Measurements from ENCODE around the gene C1orf52.

C1orf52 gene

DNA sequence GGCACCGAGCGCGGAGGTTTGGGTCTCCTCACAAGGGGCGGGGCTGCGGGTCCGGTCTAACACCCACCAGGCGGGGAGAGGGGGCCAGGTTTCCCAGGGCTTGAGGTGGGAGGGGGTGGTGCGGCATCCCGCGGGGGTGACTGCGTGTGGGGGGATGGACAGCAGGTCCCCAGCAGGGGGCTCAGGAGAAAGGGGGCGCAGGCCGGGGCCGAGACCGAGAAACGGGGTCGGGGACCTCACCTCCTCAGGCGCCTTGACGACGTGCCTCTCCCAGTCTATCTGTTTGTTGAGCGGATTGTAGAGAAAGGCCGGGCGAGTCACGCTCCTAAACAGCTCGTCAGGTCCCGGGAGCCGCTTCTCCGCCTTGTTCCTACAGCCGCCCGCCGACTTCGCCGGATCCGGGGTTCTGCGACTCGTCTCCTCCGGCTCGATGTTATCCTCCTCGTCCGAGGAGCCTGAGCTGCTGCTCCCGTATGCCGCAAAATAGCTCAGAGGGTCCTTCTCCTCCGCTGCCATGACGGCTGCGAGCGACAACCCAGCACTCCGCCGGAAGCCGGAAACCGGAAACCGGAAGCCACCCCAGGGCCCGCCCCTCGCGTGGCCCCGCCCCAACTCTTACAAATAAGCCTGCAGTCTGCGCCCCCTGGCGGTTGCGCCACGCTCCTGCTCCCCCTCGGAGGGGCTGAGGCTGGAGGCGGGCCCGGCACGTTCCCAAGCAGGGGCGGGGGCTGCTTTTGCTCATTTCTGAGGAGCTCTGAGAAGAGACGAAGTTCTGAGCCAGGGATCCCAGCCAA is at the start of gene C1orf52:
Gene C1orf52, minus strand, starts transcription at position 545 of the 794 bp plus-strand sequence. Its CDS starts 29 bp downstream, at position 516.
- TF ChIP-seq, protein P1, sequence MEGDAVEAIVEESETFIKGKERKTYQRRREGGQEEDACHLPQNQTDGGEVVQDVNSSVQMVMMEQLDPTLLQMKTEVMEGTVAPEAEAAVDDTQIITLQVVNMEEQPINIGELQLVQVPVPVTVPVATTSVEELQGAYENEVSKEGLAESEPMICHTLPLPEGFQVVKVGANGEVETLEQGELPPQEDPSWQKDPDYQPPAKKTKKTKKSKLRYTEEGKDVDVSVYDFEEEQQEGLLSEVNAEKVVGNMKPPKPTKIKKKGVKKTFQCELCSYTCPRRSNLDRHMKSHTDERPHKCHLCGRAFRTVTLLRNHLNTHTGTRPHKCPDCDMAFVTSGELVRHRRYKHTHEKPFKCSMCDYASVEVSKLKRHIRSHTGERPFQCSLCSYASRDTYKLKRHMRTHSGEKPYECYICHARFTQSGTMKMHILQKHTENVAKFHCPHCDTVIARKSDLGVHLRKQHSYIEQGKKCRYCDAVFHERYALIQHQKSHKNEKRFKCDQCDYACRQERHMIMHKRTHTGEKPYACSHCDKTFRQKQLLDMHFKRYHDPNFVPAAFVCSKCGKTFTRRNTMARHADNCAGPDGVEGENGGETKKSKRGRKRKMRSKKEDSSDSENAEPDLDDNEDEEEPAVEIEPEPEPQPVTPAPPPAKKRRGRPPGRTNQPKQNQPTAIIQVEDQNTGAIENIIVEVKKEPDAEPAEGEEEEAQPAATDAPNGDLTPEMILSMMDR (IDR thresholded peaks at IDR 0.05; ENCODE audit: control insufficient read depth, extremely low read depth, insufficient read depth): peak; percentile 97
- H3K4me3 ChIP-seq (ENCODE audit: low read depth, low read length): peak within 1 kb of the TSS; percentile 99
- no peak for DNase-seq (ENCODE audit: low read depth)

DNA sequence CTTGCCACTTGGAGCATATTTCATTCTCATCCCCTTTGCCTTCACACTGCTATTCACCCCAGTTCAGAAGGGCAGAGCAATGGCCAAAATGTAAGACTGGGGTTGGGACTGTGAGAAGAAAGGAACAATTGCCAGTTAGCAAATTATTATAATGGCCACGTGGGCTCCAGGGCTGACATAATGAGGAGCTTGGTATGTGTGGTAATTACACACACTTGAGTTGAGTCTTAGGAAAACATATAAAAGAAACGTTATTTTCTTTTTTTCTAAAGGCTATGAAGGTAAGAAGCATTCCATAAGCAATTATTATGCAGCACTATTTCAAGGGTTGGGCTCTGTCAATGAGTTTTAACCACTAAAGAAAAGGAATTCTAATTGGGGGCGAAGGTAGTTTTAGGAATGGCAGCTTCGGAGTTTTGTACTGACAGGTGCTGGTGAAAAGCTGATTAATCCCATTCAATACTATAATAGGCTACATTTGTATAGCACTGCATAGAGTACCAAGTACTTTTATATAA is 49.4 kb upstream of the C1orf52 start:
- H3K4me3 ChIP-seq (ENCODE audit: low read depth, low read length): no peak overlapping the region
- TF ChIP-seq, protein P1 (IDR thresholded peaks at IDR 0.05; ENCODE audit: control insufficient read depth, extremely low read depth, insufficient read depth): no peak

DNA sequence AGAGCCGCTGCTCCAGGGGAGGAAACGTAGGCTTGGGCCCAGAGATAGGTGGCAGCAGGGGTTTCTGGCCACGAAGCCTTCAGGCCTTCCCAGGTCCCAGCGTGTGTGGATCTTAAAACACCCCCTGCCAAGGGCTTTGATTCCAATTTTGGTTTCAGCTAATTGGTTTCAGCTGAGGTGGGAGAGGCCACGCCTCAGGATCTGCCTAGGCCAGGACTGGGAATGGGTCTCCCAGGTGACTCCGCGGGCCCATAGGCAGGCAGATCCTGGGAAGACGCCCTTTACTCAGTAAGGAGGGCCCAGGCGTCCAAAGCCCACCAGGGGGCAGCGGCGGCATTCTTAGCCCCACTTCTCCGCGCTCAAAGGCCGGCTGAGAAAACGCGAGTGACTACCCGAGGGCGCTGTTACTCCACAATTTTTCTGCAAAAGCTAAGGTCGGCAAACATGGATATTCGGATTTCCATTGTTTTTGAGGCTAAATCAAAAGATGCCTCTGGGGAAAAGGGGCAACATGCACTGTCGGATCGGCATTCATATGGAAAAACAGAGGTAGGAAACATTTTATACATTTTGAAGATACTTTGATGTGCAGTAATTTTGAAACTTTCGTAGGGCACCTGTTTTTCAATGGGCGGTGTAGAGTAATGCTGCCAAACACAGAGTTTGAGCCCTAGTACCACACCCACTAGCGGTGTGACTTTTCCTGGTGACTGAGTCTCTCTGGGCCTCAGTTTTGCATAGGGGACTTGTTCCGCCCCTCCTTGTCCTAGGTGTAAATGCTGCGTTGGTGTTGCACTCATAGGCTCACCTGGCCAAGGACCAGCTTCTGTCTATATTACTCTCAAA is 48.7 kb upstream of the C1orf52 start:
- no peak overlapping the region for H3K4me3 ChIP-seq (ENCODE audit: low read depth, low read length)
- peak; percentile 36 for DNase-seq (ENCODE audit: low read depth)
- TF ChIP-seq, protein P1 (IDR thresholded peaks at IDR 0.05; ENCODE audit: control insufficient read depth, extremely low read depth, insufficient read depth): peak; percentile 99

More for the DNA sequence above, 49.4 kb upstream of the C1orf52 start:
- no peak for DNase-seq (ENCODE audit: low read depth)

DNA sequence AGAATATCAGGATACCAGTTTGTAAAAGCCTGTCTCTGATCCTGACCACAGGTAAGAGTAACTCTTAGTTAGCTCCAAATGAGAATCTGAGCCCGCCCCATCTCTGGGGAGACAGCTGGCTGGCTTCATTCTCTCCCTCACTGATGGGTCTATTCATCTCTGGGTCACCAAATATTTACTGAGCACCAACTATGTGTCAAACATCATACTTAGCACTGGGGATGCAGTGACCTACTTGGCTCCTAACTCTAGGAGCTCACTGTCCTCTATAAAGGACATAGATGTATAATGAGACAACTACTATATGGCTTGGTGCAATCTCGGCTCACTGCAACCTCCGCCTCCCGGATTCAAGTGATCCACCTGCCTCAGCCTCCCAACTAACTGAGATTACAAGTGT is 46.8 kb upstream of the C1orf52 start:
- TF ChIP-seq, protein P1 (IDR thresholded peaks at IDR 0.05; ENCODE audit: control insufficient read depth, extremely low read depth, insufficient read depth): no peak
- DNase-seq (ENCODE audit: low read depth): no peak
- no peak overlapping the region for H3K4me3 ChIP-seq (ENCODE audit: low read depth, low read length)

DNA sequence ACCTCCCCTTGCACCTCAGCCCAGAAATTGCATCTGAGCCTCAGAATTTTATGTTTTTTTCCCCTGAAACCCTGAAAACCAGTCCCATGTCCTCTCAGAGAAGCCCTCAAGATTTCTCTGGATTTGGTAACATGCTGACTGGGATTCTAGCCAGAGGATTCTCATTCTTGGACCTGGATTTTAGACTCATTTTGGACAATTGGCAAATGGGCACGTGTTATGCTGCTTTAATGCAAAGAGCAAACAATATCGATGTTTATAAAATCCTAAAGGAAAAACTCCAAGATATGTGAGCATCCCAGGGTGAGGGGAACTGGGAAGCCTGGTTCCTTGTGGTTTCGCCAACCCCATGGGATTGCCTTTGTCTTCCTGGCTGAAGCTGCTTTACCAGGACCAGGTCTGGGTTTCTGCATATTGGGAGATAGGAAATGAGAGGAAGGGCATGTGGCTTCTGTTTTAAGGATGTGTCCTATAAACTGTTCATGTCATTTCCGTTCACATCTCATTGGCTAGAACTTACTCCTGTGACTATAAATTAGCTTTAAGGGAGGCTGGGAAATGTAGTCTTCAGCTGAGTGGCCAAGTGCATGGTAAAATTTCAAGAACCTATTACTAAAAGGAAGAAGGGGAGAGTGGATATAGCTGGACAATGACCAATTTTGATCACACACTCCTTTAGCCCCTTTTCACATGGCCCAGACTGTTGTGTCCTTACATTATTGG is 44.1 kb upstream of the C1orf52 start:
- TF ChIP-seq, protein P1 (IDR thresholded peaks at IDR 0.05; ENCODE audit: control insufficient read depth, extremely low read depth, insufficient read depth): no peak
- H3K4me3 ChIP-seq (ENCODE audit: low read depth, low read length): no peak overlapping the region
- no peak for DNase-seq (ENCODE audit: low read depth)

DNA sequence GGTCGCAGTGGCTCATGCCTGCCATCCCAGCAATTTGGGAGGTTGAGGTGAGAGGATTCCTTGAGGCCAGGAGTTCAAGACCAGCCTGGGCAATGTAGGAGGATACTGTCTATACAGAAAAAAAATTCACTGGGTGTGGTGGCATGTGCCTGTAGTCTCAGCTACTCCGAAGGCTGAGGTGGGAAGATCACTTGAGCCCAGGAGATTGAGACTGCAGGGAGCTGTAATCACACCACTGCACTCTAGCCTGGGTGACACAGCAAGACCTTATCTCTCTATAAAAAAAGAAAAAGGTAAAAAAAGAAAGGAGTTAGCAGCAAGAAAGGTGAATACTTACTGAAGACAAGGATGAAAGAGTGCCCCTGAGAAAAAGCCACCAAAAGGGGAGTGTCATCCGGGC is 40.7 kb upstream of the C1orf52 start:
- TF ChIP-seq, protein P1 (IDR thresholded peaks at IDR 0.05; ENCODE audit: control insufficient read depth, extremely low read depth, insufficient read depth): no peak
- no peak overlapping the region for H3K4me3 ChIP-seq (ENCODE audit: low read depth, low read length)
- no peak for DNase-seq (ENCODE audit: low read depth)
